Measurements from ENCODE around the gene DERA.
"Not testable (repeated sequence)": the region's sequence is repeated elsewhere in the genome, so short reads cannot be mapped to it uniquely, and the experiment has no call there.

DERA gene

DNA sequence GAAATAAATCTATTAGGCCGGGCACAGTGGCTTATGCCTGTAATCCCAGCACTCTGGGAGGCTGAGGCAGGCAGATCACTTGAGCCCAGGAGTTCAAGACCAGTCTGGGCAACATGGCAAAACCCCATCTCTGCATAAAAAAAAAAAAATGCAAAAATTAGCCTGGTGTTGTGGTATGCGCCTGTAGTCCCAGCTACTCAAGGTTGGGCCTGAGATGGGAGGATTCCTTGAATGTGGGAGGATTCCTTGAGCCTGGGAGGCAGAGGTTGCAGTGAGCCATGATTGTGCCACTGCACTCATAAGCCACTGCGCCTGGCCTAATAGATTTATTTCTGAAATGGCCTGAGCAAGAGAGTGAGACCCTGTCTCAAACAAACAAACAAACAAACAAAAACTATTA, 55.9 kb downstream of the DERA start:
- DNase-seq, result not testable (repeated sequence)

- DNase-seq, result no peak
Measured at GRCh38 chr12:15971211-15971610, 60.1 kb downstream of the DERA start.

DNA sequence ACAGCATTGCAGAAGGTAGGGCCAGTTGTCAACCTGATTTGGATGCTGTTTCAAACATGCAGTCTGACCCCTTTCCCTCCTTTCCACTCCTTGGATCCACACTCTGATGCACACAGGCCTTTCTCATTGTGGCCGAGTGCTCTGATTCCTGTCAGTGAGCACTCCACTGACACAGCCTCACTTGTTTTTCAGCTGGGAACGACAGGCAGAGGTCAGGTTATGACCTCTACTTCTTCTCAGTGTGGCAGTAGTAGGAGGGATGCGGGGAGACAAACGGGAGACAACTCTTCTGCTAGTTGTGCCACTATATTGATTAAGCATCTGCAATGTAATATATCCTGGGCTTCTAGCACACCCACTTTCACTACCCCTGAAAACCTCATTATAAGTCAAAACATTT, 61.8 kb downstream of the DERA start:
- no peak for DNase-seq

DNA sequence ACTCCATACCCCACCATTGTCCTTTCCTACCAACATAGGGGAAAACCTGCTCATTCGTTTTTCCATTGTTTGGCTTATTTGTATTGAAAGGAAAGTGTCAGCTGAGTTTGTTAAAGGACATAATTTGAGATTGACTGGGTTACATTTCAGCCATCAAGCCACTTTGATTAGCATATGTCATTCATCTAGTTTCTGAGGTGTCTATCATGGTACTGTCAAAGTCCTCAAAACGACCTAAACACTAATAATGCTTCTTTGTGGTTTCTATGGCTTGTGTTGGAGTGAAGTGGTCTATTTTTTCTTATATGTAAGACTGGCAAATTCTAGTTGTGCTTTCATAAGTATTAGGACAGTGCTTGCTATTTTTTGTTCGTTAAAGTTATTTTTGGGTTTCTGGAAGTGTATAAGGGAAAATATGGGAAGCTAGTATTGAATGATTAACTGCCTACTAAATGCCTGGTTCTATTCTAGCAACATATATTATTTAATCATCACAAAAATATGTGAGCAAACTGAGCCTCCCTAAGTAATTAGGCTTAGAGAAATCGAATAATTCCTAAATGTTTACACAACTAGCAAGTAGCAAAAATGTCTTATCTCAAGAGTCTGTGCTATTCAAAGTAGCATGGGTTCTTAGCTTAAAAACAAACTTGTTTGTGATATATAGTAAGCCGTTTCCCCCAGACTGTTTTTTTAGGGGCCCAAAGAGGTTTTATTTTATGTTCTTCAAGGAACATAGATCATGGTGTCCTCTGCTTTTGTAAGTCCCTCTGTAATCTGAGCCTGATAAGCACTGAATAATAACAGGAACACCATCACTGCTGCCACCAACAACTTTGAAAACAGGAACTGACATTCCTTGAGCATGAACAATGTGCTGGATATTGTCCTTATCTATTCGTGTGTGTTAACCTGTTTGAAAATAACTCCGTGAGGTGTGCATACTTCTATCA, 67.1 kb downstream of the DERA start:
- DNase-seq, result no peak

- no peak for DNase-seq
Measured at GRCh38 chr12:15979096-15980092, 68.3 kb downstream of the DERA start.

DNA sequence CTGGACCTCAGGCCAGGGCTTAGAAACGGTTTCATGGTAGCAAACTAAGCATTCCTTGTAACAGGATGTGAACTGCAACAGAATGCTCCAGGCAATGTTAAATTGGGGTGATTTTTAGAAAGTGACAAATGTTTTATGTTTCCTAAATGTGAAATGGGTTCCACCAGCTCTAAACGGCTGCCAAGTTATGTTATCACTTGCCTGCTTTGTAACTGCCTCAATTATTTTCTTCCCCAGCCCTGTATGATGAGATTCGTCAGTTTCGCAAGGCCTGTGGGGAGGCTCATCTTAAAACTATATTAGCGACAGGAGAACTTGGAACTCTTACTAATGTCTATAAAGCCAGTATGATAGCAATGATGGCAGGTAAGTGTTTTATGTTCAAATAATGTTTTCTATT, 70.9 kb downstream of the DERA start:
- DNase-seq, result no peak

- DNase-seq, result no peak
Measured at GRCh38 chr12:15982471-15982870, 71.3 kb downstream of the DERA start.

DNA sequence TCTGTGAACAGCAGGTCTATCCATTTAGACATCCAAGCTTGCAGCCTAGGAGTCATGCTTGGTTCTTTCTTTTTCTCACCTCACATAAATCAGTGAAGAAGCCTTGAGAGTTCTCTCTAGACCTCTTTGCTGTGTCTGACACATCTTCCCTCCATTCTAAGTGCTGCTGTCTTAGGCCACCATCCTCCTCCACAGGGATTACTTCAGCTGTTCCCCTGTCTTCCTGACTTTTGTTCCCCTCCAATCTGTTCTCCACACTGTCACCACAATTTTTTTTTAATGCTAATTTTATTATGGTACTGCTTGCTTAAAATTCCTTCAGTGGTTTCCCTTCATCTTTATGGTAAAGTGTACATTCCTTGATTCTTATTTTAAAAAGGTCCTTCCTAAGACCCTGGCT, 71.8 kb downstream of the DERA start:
- DNase-seq, result no peak

DNA sequence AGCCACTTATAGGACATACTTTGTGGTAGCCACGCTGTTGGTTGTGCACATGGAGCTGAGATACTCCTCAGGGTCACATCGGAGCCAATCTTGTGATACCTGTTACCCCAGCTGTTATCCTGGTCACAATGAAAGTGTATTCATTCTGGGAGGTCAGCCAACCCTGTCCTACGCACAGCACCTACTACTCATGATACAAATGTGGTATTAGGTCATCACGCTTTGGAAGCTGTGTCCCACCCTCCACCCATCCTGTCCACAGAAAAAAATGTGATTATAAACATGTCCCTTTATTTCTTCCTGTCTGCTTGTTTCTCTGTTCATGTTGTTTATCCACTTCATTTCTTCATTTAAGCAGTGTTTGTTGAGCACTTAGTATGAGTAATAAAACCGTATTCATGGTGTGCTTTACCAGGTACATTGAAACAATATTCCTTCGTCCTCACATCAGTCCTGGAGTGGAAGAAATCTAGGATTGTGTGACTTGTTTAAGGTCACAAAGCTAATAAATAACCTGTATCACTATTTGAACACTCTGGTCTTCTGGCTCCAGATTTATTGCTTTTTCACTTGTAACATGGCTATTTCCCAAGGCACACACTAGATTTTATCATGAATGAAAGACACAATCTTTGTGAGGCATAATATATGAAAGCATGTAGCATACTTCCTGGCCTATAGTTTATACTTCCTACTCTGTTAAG, 73.1 kb downstream of the DERA start:
- no peak for DNase-seq

DNA sequence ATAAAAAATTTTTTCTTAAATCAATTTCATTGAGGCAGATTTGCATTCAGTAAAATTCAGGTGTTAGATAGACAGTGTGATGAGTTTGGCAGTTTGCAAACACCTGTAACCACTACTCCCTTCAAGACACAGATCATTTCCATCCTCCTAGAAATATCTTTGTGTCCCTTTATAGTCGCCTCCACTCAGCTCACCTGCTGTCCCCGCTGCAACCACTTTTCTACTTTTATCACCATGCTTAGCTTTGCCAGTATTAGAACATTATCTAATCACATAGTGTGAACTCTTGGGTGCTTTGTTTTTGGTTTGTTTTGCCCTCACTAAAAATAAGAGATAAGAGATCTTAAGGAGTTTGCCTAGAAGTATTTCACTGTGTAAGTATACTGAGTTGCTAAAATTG, 73.8 kb downstream of the DERA start:
- DNase-seq, result no peak

DNA sequence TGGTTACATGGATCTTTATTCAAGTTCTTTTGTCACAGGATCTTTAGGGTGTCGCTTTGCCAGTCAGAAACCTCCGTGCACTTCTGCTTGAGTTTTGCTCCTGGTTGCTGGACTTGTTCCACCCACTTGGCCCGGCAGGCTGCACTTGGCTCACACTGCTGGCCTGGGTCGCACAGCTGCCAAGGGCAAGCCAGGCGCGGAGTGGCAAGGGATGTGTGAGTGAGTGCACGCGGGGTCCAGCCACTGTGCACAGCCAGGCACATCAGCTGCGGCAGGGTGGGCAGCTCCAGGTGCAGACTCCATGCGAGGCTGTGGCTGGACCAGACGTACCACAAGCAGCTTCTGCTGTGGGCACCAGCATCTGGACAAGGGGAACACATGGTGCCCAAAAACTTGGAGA, 76.6 kb downstream of the DERA start:
- DNase-seq, result no peak

- DNase-seq, result no peak
Measured at GRCh38 chr12:15988983-15989755, 78.0 kb downstream of the DERA start.

DNA sequence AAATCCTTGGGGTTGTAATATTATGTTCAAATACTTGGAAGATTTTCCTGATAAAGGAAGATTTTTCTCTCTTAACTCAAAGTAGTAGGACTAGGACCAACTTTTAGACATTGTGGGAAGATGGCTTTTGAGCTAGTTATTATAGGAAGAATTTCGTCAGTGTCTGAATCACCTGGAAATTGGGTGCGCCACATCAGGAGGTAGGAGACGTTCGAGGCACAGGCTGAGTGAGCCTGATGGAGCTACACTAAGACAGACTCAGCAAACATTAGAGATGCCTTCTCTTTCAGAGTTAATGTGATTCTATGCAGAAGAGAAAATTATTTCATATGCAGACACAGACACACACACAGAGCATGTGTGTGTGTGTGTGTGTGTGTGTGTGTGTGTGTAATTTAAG, 84.7 kb downstream of the DERA start:
- no peak for DNase-seq

DNA sequence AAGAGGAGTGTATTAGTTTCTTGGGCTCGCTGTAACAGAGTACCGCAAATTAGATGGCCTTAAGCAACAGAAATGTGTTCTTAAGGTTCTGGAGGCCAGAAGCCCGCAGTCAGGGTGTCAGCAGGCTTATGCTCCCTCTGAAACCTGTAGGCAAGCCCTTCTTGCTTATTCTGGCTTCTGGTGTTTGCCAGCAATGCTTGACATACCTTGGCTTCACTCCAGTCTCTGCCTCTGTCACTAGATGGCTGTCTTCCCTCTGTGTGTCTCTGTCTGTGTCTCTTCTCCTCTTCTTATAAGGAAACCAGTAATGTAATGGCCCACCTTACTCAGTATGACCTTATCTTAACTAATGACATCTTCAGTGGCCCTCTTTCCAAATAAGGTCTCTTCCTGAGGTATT, 85.1 kb downstream of the DERA start:
- no peak for DNase-seq

DNA sequence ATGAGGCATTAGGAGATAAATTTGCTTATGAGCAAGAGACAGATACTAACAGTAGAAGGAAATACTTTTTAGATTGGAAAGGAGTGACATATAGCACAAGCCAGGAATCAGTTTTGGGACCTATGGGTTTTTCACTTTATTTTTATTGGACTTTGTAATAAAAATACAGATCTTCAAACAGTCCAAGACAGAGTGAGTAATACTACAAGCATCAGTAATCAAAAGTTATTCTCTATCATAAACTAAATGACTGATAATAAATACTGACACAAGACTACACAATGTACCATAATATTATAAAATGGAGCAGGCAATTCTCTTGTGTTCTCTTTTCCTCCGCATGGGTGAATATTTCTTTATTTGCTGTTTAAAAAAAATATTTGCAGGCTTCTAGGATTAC, 85.8 kb downstream of the DERA start:
- DNase-seq, result no peak

DNA sequence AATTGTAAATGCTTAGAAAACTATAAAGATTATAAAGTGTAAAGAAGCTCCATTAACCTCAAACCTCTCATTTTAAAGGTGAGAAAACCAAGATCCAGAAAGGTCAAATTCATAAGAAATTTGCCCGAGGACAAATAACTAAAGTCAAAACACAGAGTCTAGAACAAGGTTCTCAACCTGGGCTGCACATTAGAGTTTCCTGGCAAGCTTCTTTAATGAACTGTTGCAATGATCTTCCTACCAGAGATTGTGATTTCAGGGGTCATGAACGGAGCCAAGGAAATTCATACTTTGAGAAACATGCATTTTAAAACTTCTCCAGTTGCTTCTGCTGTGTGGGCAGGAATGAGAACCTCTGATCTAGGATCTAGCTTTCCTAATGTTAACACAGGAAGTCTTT, 86.8 kb downstream of the DERA start:
- no peak for DNase-seq

GRCh38 chr12:16002880-16003279, 91.7 kb downstream of the DERA start:
- no peak for DNase-seq

DNA sequence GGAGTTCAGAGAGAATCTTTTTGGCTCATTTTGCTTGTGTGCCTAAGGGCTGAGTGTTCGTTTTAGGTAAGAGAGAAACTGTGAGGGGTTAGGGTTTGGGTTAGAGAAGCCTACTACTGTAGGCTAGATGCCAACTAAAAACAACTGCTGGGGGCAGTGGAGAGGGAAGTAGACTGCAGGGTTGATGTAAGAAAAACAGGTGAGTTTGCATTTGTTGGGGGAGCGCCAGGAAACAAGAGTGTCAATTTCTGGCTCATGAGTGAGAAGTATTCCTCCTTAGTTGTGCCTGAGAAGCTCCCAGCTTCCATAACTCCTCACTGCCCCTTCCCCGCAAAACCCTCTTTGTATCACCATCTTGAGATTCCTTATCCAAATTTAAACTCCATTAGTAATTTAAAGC, 92.3 kb downstream of the DERA start:
- DNase-seq, result no peak

DNA sequence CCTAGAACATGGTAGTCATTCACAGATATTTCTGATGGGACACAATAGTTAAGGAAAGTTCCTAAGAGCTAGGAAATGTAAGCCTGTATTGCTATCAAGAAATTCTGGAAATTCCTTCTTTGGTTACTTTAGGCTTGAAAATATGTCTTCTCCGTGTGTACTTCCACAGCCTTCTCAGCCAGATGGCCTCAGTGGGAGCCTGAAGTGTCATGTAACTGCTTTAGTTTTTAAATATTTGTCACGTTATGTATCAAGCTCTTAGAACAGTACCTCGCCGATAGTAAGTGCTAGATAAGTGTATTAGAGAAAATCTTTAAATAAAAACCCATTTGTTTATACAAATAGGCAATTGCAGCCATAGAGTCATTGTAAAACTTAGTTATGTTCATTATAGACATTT, 95.6 kb downstream of the DERA start:
- DNase-seq, result no peak

- no peak for DNase-seq
Measured at GRCh38 chr12:16008421-16008824, 97.3 kb downstream of the DERA start.

DNA sequence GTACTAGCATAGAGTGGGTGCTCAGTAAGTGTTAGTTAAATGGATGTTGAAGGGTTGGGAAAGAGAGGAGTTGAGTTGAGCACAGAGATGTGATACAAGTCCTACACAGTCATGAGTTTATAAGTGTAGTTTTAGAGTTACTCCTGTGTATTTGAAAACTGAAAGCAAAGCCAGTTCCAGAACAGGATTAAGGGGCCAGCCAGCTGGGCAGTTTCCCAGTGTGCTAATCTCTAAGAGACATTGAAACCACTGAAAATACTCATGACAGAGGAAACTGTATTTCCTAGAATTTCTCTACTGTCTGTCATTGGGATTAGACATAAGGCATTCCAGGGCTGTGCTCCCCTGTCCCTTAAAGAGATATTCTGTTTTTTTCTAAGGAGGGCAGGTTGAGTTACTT, 101.0 kb downstream of the DERA start:
- DNase-seq, result no peak

GRCh38 chr12:16013722-16014121, 102.6 kb downstream of the DERA start:
- DNase-seq, result not testable (repeated sequence)
